Dorsolateral prefrontal cortex (tissue), 118 donors: ENCODE results near the gene PAX3. TPM values are rescaled to one million over a fixed set of nuclear protein-coding genes. Genes with fewer than 3 reads are reported as not detected.

ENCODE experiments used
- total RNA-seq, 120 experiments: library from RNA; stranded (reverse); gene quantifications; one replicate each; pipeline versions ENCODE4 v1.2.3 to v1.2.4, GENCODE V29; 2022

PAX3 gene
- total RNA-seq, 120 experiments from 2014 or later, result 0.17 to 1.8 (median 0.39) TPM; not detected in 99

Other genes starting within 250 kb of the PAX3 start
- 10 to 100 TPM in 119 of 120 experiments, 1 to 10 TPM in 1; 7.0 to 35.1 (median 21.1) TPM for gene SGPP2, start 125.5 kb upstream of the PAX3 start, total RNA-seq